ENCODE results near the gene ERBIN.

- no peak for TF ChIP-seq YY1 (IDR thresholded peaks at IDR 0.05; ENCODE audit: insufficient read depth, insufficient read length)
- TF ChIP-seq ZNF274 (IDR thresholded peaks at IDR 0.05; ENCODE audit: low read depth, low read length), result no peak
Measured at GRCh38 chr5:65893749-65894430, 32.5 kb upstream of the ERBIN start.

Data from NT2/D1 (cell line).